Right kidney (tissue), 1 donor: ENCODE data around the gene DHX58.

ENCODE experiments used
- DNase-seq: peaks from one replicate; pipeline ENCODE4 v3.0.0-alpha.2; 2016

Gene DHX58

GRCh38 chr17:42129109-42129837 lies 16.8 kb upstream of the DHX58 start:
- no peak for DNase-seq

GRCh38 chr17:42127414-42127813 lies 14.9 kb upstream of the DHX58 start:
- no peak for DNase-seq

GRCh38 chr17:42126836-42127235 lies 14.3 kb upstream of the DHX58 start:
- DNase-seq = no peak

DNA sequence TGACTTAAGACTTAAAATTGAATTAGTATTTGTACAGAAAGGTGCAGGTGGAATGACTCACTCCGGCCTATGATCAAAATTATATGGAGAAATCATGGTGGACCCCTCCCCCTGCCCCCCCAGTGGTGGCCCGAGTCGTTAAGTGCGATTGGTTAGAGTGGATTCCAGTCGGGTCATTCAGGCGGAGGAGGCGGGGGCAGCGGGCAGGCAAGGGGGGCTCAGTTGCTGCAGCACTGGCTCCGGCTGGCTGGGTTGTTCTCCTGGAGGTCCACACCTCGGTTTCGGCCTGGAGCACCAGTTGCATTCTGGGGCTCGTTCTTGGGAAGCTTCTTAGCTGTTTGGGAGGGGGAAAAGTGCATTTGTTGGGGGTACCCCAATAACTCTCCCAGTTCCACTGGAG lies 13.1 kb upstream of the DHX58 start:
- no peak for DNase-seq

DNA sequence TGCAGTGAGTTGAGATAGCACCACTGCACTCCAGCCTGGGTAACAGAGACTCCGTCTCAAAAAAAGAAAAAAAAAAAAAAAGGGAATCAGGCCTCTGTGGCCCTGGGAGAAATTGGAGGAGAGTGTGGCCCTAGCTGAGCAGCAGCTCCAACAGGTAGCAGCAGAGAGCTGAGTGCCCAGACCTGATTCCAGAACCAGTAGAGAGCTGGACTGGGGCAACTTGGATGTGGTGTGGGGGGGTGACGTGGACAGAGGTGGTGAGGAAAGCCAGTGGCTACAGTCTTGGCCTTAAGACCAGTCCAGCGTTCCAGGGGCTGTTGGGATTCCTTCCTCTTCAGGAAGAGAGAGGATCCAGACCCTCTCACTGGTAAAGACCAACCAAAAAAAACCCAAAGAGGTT lies 11.7 kb upstream of the DHX58 start:
- DNase-seq = no peak

DNA sequence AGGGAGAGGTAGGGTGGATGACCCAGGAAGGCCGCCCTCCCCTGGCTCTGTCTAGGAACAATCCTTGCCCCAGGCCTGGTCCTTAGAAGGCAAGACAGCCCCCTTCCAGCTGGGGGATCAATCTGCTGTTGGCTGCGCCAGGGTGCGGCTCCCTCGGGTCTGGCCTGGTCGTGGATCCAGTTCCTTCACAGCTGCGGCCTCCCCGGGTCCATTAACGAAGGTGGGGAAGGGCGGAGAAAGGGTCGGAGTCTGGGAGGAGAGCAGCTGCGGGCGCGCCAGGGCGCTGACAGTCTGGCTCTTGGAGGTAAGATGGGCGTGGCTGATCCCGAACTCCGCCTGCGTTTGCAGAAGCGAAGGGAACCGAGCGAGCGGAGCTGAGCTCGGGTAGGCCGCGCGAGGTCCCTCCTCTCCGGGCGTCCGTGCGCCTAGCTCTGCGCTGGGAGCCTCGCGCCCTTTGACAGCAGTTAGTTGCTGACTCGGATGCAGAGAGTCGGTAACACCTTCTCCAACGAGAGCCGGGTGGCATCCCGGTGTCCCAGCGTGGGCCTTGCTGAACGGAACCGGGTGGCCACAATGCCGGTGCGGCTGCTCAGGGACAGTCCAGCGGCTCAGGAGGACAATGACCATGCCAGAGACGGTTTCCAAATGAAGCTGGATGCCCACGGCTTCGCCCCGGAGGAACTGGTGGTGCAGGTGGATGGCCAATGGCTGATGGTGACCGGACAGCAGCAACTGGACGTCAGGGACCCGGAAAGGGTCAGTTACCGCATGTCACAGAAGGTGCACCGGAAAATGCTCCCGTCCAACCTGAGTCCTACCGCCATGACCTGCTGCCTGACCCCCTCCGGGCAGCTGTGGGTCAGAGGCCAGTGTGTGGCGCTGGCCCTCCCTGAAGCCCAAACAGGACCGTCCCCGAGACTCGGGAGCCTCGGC lies 10.1 kb upstream of the DHX58 start, which contains the start of gene HSPB9:
TSS of gene HSPB9 (plus strand) at position 434 of the 933 bp plus-strand sequence. CDS start at position 481, 47 bp downstream.
- DNase-seq = peak; percentile 58

DNA sequence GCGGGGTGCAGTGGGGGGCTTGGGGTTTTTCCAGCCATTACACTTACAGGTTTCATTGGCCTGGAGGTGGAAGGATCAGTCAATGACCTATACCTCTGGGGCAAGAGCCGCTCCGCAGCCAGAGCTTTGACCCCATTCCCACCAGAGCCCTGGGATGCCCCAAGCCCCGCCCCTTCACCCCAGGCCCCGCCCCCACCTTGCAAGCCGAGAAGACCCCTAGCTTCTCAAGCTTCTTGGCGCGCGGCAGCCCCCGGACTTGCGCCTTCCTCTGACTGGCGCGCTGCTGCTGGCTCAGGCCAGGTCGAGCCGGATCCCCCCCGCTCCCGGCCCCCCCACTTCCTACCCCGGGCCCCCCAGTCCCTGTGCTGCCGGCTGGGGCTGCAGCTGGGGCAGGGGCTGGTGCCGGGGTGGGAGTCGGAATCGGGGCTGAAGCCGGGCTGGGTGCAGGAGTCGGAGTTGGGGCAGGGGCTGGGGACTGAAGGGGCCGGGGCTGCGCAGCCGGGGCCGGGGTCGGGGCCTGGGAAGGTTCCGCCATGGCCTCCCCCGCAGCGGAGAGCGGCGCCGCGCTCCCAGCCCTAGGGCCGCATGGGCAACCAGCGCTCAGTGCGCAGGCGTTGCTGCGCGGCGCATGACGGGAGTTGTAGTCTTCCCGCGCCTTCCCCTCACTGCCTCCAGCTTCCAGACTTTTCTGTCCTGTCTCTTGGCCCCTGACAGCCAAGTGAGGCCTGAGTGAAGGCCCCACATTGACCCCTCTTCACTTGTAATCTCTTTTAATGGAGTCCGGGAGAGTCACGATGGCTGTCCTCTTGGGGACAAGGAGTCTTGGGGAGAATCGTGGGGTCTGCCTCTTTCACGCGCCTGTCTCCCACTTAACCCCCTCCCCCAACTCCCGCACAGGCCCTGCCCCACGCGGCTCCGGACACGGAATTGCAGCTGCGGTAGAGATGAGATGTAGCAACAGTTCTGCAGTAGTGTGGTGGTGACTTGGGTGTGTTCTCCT lies 8.6 kb upstream of the DHX58 start, which contains the start of gene KAT2A:
TSS of gene KAT2A (minus strand) at position 598 of the 1,000 bp plus-strand sequence. CDS start at position 535, 63 bp downstream.
- peak; percentile 65 for DNase-seq

- no peak for DNase-seq
Measured at GRCh38 chr17:42120161-42120769, 7.8 kb upstream of the DHX58 start.

GRCh38 chr17:42119301-42119700 lies 6.8 kb upstream of the DHX58 start:
- no peak for DNase-seq

DNA sequence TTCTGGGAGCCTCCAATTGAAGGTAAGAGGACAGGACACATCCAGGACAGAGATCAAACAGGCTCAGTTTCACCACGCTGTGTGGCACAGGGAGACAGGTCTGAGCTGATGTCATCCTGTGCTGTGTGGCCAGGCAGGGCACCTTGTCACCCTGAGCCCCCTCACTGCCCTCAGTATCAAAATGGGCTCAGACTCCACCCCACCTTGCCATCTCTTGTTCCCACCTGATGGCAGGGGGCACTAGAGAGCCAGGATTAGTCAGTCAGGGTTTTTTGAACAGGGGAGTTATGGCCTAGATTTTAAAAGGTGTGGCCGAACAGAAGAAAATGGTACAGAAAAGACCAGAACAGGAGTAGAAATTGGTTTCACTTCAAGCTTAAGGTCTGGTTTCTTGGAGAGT lies 6.0 kb upstream of the DHX58 start:
- no peak for DNase-seq

GRCh38 chr17:42118126-42118510 lies 5.6 kb upstream of the DHX58 start:
- no peak for DNase-seq

- DNase-seq = no peak
Measured at GRCh38 chr17:42117397-42118125, 5.0 kb upstream of the DHX58 start.

GRCh38 chr17:42116705-42117396 lies 4.3 kb upstream of the DHX58 start:
- peak; percentile 73 for DNase-seq

- no peak for DNase-seq
Measured at GRCh38 chr17:42114118-42114517, 1.6 kb upstream of the DHX58 start.

DNA sequence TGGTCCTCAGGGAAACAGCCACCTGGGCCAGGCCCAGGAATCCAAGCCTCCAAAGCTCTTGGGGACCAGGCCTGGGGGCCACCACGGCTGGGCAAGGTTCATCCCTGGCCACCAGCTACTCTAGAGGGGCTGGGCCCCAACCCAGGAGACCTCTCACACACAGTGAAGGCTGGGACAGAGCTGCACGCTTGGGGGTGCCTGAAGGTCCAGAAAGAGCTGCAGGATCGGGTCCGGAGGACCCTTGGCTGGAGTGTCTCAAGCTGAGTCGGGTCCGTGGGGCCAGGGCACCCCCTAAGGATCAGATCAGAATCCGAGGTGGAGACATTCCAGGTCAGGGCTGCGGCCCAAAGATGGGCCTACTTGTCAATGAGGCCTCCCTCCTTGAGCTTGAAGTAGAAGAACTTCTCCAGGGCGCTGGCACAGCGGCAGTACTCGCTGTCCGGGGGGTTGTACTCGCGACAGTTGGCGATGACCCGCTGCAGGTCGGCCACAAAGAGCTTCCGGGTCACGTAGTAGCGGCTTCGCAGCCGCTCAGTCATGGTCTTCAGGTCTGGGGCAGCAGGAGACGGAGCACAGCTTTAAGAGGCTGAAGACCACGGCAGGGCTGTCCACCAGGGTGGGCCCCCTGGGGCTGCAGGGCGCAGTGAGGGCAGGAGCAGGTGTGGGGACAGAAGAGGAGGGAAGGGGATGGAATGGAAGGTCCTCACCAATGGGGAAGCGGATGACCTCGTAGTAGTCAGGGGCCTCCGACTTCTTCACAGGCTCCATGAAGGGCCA lies 967 bp upstream of the DHX58 start:
- no peak for DNase-seq

GRCh38 chr17:42111871-42112551 lies 503 bp downstream of the DHX58 start:
- DNase-seq = no peak

DNA sequence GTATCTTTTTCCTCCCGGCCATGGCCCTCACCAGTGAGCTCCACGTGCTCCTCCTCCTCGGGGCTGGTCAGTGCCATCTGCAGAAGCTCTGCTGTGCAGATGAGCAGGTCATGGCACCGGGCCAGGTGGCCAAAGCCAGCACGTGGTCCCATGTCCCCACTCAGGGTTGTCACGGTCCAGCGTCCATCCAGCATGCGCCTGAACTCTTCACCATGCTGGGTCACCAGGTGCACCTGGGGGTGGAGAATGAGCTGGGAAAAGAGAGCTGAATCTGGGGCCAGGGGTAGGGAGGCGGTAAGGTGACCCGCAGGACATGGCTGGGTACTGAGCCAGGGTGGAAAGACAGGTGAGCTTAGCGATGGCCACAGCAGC lies 1.3 kb downstream of the DHX58 start:
- DNase-seq = no peak

GRCh38 chr17:42110301-42111264 lies 1.9 kb downstream of the DHX58 start:
- DNase-seq = no peak
